ENCODE measurements around the gene TGIF2. TPM values are rescaled to one million over a fixed set of nuclear protein-coding genes. Genes with fewer than 3 reads are reported as not detected.

TGIF2 gene
- total and polyA plus RNA-seq, 2 of the 13 experiments (the other 11 are each of a cell fraction or from before 2014, with no cell fraction given): 41.3 to 53.9 TPM

- TF ChIP-seq ZHX2 (IDR thresholded peaks at IDR 0.05; ENCODE audit: low read depth): no peak
- no peak for TF ChIP-seq ZHX2 (CRISPR knock-in tag; IDR thresholded peaks at IDR 0.05; ENCODE audit: borderline replicate concordance)
- no peak for TF ChIP-seq ZFYVE20 (CRISPR knock-in tag; IDR thresholded peaks at IDR 0.05; ENCODE audit: borderline replicate concordance, low read depth)
- TF ChIP-seq IKZF4 (CRISPR knock-in tag; IDR thresholded peaks at IDR 0.05; ENCODE audit: borderline replicate concordance, low read depth, not compliant biosample characterization): no peak
- no peak for TF ChIP-seq NFIB (CRISPR knock-in tag; IDR thresholded peaks at IDR 0.05; ENCODE audit: borderline replicate concordance)
- no peak for TF ChIP-seq ZSCAN20 (CRISPR knock-in tag; IDR thresholded peaks at IDR 0.05; ENCODE audit: borderline replicate concordance)
- no peak for TF ChIP-seq SNRNP70 (IDR thresholded peaks at IDR 0.05; ENCODE audit: low read depth, low read length)
- no peak for TF ChIP-seq ZNF687 (CRISPR knock-in tag; IDR thresholded peaks at IDR 0.05)
- no peak for TF ChIP-seq ZNF777 (CRISPR knock-in tag; IDR thresholded peaks at IDR 0.05)
- TF ChIP-seq ZNF75D (CRISPR knock-in tag; IDR thresholded peaks at IDR 0.05; ENCODE audit: borderline replicate concordance): no peak
- TF ChIP-seq ATF1 (CRISPR knock-in tag; IDR thresholded peaks at IDR 0.05): no peak
- no peak for TF ChIP-seq ATF4 (CRISPR knock-in tag; IDR thresholded peaks at IDR 0.05)
- no peak for TF ChIP-seq CHD4 (IDR thresholded peaks at IDR 0.05; ENCODE audit: borderline replicate concordance, low read length)
- 0 out of 2 replicates have a peak, but pooled peaks have one; percentile 4 for TF ChIP-seq KMT2B (CRISPR knock-in tag; IDR thresholded peaks at IDR 0.05)
- TF ChIP-seq ZGPAT (CRISPR knock-in tag; IDR thresholded peaks at IDR 0.05): peak; percentile 62; the same call in 1 of the 2 replicates
- no peak for TF ChIP-seq ZMYM2 (CRISPR knock-in tag; IDR thresholded peaks at IDR 0.05)
- TF ChIP-seq SIX4 (CRISPR knock-in tag; IDR thresholded peaks at IDR 0.05): peak; percentile 75; the same call in 1 of the 2 replicates
Observed at GRCh38 chr20:36623444-36623843, 50.0 kb downstream of the TGIF2 start (continued).
